Tongue (tissue), 2 donors: ENCODE measurements around the gene FER. TPM values are rescaled to one million over a fixed set of nuclear protein-coding genes. Genes with fewer than 3 reads are reported as not detected.
A peak's percentile ranks its signal among the peaks of the same experiment; 100 is the strongest.
"Not testable (repeated sequence)": the region's sequence is repeated elsewhere in the genome, so short reads cannot be mapped to it uniquely, and the experiment has no call there.

Source experiments
- DNase-seq: peaks from one replicate; pipeline ENCODE4 v3.0.0-alpha.2; 2015
- total RNA-seq: library from RNA; depleted of rRNA; stranded (reverse); fragments of >200 nt; gene quantifications from one replicate; pipeline ENCODE4 v1.2.3, GENCODE V29; 2014

Gene FER
- total RNA-seq, 1 donor from 2014 or later, result 42.6 TPM

DNA sequence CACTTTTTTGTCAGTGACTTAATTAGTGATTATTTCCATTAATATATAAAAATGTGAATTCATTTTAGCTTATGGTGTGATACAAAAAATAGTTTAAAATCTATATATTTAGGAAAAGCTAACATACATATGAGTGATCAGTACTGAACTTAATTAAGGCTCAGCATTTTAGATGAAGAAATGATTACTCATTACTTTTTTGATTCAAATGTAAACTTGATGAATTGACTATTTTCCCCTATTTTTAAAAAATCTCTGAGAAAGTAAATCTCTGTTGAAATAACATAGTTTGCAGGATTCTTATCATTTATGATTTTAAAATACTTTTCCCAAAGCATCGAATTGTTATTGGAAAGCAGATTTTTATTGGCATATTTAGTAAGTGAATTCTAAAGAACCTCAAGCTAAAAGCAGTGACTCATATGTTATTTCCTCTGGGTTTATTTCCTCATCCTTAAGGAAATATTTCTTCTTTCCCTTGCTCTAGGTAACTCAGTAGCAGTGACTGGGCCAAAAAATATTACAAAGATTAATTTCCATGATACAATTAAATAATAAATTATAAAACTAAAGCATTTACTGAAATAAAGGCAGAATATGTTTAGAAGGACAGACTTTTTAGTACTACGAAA is 290.6 kb downstream of the FER start:
- no peak for DNase-seq

DNA sequence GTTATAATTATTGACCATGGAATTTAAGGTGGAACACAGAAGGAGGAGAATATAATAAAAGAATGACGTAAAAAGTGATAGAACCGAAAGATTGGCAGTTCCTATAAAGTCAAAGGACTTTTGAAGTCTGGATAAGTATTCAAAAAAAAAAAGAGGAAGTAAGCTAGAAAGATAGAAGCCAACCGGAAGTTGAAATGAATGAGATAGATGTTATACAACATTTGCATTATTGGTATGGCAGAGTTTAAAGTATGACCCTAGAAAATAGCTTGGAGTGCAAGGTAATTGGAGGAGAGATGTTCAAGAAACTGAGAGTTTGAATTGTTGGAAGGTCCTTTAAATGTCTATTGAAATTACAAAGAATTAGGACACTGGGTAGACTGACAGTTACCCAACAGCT is 293.6 kb downstream of the FER start:
- no peak for DNase-seq

DNA sequence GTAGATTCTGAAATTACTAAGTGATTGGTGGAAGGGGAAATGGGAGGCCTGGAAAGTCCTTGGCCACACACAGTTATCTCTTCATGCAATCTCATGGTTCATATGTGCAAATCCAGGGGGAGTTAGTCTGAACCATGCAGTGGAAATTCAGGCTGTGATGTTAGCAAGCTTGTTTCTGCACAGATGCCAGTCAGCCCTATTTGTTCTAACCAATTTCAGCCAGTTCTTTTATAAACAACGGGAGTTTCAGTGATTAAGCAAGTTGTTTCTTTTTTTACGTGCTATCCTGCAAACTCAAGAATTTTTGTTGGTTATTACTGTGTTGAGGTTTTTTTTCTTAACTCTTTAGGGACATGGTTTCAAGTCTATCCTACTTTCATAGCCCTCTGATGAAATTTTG is 298.0 kb downstream of the FER start:
- no peak for DNase-seq

DNA sequence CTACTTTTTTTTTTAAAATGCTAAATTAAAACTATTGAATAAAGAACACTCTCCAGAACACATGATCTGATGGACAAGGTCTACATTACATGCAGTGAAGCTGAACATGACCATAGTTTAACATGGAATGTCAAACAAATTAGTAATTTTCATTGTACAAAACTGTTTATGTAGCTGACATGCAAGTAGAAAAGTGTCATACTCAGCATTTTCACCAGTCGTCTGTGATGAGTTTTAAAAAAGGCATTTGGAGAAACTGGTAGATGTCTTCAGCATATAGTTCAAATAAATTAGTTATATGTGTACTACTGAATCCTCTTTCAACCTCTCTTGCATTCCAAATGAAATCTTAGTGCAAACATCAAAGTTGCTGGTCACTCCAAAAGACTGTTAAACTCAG is 301.9 kb downstream of the FER start:
- no peak for DNase-seq

DNA sequence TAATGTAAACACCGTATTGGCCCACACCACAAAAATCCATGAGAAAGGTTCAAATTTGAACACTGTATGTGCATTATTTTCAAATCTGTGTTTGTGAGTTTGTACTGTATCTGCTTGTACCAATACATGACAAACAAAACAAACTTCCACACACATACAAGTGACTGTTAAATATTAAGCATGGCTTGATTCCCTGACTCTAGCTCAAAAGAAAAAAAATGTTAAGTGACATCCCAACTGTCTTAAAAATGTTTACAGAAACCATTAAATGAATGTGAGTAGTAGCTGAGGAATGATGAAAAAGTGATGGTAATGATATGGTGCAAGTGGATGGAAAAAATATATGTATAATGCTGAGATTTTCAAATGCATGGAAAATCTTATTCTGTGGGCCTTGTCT is 302.6 kb downstream of the FER start:
- not testable (repeated sequence) for DNase-seq

DNA sequence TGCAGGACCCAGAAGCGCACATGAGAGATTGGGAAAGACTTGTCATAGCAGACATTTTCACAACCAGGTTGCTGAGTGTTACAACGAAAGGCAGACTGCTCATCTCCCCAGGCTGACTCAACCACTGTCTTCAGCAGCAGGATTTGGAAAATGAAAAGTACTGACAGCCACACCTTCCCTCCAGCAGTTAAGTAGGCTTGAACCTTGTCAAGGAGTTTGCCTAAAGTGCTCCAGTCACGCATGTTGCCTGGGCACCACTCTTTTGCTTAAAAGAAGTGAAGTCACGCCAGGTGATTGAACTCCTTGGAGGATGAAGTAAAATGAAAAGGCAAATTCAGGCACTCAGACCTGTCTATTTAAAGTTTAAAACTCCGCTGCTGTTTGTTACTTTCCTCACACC is 304.5 kb downstream of the FER start:
- DNase-seq, result not testable (repeated sequence)

DNA sequence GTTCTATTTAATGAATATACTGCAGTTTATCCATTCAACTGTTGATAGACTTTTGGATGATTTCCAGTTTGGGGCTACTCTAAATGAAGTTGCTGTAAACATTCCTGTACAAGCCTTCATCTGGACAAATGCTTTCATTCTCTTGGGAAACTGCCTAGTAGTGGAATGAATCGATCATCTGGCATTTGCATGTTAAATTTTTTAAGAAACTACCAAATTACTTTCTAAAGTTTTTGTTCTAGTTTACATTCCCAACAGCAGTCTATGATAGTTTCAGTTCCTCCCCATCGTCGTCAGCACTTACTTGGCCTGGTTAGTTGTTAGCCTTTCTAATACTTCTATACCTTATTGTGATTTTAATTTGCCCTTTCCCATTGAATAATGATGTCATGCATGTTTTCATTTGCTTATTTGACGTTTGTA is 306.3 kb downstream of the FER start:
- DNase-seq, result peak; percentile 43

DNA sequence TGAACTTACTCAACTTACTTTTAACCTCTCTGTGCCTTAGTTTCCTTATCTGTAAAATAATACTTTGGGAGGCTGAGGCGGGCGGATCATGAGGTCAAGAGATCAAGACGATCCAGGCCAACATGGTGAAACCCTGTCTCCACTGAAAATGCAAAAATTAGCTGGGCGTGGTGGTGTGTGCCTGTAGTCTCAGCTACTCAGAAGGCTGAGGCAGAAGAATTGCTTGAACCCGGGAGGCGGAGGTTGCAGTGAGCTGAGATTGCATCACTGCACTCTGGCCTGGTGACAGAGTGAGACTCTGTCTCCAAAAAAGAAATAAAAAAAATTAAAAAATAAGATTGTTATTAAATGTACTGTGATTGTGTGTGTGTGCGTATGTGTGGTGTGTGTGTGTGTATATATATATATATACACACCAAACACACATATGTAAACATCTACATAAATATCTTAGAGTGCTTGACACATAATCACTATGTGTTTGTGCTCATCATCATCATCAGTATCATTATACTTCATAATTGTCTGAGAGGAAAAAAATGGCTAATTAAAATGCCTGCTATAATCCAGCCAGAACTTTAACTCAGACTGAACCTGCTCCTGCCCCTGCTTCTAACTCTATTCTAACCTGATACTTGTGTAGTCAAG is 312.8 kb downstream of the FER start:
- DNase-seq, result no peak

DNA sequence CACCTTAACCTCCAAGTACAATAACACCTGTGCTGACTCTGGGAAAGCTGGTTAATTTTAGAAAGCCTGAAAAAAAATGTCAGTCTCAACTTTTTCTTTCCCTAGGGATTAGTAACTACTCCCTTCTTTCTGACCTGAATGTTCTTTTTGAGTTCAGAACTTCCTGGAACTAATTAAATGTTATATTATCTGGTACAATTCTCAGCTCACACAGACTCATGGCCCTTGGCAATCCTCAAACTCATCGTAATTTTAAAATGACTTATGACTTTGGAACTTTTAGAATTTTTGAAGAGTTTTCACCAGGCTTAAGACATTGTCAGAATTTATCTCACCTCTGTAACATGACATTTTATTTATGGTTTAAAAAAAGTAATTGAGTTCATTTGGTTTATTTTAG is 315.0 kb downstream of the FER start:
- DNase-seq, result peak; percentile 10

DNA sequence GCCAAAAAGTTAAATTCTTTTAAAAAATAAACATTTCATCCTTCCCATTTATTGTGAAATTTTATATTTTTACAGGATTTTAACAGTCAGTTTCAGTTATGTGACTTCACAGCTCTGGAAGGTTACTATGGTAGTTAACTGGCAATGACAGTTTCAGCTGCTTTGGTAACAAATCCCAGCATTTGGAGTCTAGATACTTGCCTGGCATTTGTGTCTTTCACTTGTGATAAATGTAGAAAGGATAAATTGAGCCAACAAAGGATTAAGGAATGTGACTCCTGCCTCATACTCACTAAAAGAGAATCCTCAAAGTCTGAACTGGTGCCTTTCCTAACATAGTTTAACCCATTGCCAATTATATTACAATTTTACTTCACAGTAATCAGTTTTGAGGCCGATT is 315.5 kb downstream of the FER start:
- peak; percentile 54 for DNase-seq

DNA sequence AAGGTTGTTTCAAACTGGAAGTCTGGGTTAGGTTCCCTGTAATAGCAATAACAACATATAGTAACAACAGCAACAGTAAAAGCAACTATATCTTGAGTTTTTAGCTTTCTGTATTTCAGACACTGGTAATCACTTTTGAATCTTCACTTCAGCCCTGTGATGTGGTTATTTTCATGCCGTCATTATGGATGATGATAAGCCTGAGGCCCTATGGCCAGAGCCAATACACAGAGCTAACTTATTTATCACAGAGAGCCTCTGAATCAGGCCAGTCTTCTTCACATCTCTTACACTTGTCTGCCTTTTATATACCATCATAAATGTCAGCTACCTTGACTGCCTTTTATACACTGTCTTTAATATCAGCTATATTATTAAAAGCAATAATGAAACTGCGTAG is 329.0 kb downstream of the FER start:
- no peak for DNase-seq

DNA sequence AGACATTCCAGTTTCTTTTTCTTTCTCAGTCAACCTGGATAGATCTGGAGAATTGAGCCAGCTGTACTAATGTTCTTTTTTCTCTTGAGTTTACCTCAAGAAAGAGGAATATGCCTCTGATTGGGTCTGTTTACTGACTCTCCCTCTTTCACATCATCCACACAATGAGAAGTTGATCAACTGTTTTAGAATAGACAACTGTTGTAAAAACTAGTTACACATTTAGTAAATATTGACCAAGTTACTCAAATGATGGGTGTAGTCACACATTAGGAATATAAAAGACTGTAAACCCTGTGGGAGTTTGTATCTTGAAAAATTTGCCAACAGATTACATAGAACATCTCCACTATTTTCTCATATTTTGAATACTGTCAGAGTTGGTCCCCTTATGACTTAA is 330.8 kb downstream of the FER start:
- DNase-seq, result no peak

DNA sequence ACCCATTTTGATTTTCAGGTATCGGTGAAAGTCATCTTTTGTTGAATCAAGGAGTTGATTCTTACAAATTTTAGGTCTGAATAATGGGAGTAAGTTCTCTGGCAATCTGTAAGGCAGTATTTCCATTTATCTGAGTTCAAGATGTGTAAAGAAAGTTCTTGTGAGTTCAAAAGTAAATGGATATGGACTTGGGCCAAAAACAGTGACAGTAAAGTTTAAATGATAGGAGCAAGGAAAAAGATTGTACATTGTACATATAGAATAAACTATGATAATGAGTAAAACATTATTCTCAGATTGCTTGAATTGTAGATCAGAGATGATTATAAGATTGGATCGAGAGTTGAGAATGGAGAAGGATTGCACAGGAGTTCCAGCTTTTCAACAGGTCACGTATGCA is 332.8 kb downstream of the FER start:
- DNase-seq, result no peak

DNA sequence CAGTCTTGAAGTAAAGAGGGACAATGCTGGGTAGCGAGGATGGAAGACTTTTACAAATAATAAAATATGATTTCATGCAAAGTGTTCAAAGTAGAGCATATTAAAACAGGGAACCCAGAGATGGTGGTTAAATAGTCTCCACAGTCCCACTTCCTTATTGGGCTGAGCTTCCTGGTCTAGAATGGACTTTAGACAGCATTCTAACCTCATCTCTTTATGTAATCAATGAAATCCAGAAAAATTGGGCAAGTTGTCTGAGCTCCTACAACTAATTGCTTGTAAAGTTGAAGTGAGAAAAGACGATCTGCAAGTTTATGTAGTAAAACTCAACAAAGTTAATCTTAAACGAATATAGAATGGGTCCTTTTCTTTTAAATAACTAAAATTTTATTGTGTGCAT is 333.2 kb downstream of the FER start:
- no peak for DNase-seq

DNA sequence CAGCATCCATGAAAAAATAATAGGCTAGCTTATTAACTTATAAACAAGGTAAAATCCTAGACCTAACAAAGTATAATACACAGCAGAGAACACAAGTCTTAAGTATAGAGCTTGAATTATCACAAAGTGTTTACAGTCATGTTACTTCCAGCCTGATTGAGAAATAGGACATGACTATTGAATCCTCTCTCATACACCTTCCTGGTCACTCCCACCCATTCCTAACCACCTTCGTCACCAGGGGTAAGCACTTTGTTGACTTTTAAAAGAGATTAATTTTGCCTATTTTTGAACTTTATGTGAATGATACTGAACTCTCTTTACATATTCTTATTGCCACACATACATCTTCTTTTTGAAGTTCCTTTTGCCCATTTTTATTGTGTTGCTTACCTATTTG is 336.2 kb downstream of the FER start:
- DNase-seq, result no peak

DNA sequence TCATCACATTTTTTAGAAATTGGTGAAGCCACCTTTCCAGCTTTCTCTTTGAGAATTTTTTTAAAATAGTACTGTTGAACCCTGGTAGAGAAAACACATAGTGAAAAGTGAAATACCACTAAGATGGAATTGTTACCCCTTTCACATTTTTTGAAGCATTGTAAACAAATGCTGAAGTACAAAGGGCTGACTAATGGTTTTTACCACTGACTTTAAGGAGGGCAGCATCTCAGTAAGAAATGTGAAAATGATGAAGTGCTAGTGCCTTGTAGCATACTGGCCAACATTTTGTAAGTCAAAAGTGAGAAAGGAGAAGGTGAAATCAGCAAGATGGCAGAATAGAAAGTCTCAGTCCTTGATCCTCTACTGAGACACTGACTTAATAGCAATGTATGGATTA is 341.5 kb downstream of the FER start:
- DNase-seq, result no peak

DNA sequence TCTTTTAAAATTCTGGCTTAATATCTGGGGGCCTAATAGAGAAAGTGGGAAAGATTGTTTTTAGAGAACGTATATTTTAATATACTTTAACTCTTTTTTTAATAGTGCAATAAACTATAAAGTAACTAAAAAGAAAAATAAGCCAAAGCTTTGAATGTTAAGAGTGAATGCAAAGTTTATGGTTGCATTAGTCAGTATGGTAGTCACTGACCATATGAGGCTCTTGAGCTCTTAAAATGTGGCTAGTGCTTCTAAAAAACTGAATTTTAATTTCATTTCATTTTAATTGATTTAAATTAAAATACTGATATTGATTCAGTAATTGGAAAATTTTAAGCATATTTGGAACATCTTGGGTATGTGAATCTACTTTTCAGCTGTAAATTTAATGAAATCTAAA is 351.4 kb downstream of the FER start:
- DNase-seq, result no peak

DNA sequence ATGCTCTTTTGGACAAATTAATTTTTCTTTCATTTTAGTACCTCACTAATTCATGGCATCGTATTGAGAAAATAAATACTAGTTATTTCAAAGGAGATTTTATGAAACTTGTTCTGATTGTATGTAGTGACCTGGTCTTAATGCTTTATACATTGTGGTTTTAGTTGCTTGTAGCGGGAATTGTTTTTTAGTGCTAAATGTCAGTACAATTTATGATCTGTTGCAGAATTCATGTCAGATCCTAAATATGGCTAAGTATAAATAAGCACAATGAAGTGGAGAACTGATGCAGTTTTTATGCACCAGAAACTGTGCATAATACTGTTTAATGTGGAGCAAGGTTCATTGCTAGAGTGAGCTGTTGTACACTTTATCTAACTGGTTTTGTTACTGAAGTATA is 353.3 kb downstream of the FER start:
- DNase-seq, result no peak

DNA sequence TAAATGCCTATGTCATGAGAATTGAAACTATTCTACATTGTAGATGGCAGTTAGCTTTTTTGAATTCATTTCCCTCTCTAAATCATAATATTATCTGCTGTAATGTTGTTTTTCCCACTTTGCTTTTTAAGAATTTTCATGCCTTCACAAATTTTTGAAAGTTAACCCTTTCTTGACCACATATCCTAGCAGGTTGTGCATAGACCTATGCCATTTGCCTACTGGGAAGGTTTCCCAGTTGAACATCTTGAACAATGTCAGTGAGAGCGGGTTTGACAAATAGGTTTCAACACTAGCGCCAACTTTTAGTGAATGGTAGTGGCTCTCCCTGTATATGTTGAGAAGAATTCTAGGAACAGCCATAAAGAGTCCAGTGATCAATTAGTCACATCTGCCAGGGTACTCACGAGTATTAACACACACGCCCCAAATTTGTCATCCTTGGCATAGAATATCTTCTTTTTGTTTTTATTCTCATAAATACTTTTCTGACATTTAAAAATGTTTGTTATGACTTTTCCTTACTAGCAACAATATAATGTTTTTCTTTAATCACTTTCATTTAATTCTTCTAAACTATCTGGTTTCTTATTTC is 354.5 kb downstream of the FER start:
- DNase-seq, result no peak

DNA sequence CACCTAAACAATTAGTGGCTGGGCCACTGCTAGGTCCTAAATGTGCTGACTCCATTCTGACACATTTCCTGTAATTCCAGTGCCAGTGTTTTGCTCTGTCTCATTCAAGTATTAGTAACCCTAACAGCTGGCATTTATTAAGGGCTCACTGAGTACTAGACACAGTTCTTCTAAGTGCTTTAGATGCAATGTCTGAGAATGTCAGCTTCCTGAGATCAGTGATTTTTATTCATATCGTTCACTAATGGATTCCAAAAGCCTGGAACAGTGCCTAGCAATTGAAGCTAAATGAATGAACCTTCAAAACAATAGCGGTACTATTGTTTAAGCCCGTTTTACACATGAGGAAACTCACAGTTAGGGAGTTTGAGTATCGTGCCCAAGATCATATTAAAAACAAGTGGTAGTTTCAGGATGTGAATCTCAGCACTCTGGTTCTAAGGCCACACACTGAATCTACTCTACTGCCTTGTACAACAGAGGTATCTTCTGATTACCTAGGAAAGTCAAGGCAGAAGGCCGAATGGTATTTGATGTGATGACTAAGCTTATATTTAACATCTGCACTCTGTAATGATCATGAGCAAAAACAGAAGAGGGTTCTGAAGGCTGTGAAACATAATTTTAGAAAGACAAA is 358.1 kb downstream of the FER start:
- peak; percentile 52 for DNase-seq

DNA sequence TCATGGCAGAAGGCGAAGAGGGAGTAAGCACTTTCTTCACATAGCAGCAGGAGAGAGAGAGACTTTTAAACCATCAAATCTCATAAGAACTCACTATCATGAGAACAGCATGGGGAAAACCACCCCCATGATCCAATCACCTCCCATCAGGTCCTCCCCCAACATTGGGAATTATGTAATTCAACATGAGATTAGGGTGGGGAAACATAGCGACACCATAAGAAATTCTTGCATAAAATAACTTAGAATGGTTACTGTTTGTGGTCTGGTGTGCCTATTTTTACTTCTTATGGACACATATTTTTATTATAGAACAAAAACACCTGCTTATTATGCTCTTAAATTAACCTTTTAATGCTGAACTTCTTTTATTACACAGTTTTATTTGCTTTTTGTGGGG is 364.0 kb downstream of the FER start:
- no peak for DNase-seq

DNA sequence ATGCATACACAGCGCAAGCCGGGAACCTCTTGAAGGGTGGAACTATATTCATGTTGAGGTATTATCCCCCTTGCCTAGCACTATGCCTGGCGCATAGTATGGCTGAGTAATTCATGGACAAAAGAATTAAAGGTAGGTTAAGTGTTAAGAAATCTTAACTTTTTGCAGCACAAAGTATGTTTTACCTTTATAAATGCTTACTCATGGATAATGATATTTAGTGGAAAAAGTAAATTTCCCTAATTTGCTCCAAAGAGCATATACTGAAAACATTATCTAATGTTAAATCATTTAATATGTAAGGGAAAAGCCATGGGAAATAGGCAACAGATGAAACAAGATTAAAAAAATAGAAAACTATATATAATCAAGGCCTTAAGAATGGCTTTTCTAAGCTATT is 365.9 kb downstream of the FER start:
- no peak for DNase-seq

DNA sequence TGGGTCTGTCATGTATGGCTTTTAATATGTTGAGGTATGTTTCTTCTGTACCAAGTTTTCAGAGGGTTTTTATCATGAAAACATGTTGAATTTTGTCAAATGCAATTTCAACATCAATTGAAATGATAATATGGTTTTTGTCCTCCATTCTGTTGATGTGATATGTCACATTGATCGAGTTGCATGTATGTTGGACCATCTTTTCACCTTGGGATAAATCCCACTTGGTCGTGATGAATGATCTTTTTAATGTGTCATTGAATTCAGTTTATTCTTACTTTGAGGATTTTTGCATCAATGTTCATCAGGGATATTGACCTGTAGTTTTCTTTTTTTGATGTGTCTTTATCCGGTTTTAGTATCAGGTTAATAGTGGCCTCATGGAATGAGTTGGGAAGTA is 373.5 kb downstream of the FER start:
- no peak for DNase-seq
